ENCODE data around the gene TLCD3B. TPM values are rescaled to one million over a fixed set of nuclear protein-coding genes. Genes with fewer than 3 reads are reported as not detected.

TLCD3B gene
- total and polyA plus RNA-seq, 9 of the 15 experiments (the other 6 are each of a cell fraction or from before 2014, with no cell fraction given), result 0.10 to 0.52 (median 0.23) TPM; not detected in 4

- TF ChIP-seq RAD21 (CRISPR knock-in tag; conservative IDR thresholded peaks at IDR 0.05 in 1 of 2, IDR thresholded peaks at IDR 0.05 in 1 of 2) (peak; percentile 23 to 62; a peak in 3 of 4 replicates), PML (IDR thresholded peaks at IDR 0.05; ENCODE audit: low read length) (no peak), MAZ (CRISPR knock-in tag; conservative IDR thresholded peaks at IDR 0.05 in 1 of 2, IDR thresholded peaks at IDR 0.05 in 1 of 2) (peak in 1 of 2 experiments; percentile 69; a peak in 2 of 4 replicates), ATF1 (CRISPR knock-in tag; IDR thresholded peaks at IDR 0.05) (no peak), ATF1 (tag; IDR thresholded peaks at IDR 0.05) (0 out of 2 replicates have a peak, but pooled peaks have one; percentile 8), ZFX (CRISPR knock-in tag; IDR thresholded peaks at IDR 0.05) (peak; percentile 56), CTBP1 (IDR thresholded peaks at IDR 0.05; ENCODE audit: borderline replicate concordance) (peak; percentile 55; the same call in 1 of the 2 replicates), BHLHE40 (IDR thresholded peaks at IDR 0.05; ENCODE audit: low read length) (0 out of 2 replicates have a peak, but pooled peaks have one; percentile 8)
- TF ChIP-seq, protein P1, sequence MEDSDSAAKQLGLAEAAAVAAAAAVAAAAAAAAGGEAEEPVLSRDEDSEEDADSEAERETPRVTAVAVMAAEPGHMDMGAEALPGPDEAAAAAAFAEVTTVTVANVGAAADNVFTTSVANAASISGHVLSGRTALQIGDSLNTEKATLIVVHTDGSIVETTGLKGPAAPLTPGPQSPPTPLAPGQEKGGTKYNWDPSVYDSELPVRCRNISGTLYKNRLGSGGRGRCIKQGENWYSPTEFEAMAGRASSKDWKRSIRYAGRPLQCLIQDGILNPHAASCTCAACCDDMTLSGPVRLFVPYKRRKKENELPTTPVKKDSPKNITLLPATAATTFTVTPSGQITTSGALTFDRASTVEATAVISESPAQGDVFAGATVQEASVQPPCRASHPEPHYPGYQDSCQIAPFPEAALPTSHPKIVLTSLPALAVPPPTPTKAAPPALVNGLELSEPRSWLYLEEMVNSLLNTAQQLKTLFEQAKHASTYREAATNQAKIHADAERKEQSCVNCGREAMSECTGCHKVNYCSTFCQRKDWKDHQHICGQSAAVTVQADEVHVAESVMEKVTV (CRISPR knock-in tag; IDR thresholded peaks at IDR 0.05), result peak; percentile 21; the same call in 1 of the 2 replicates
Measured at GRCh38 chr16:30054959-30055553, 24.0 kb upstream of the TLCD3B start (continued).

All from K562 (cell line).